SK-N-SH (cell line): ENCODE data around the gene IARS2. TPM values are rescaled to one million over a fixed set of nuclear protein-coding genes. Genes with fewer than 3 reads are reported as not detected.

Experiments used
- CTCF ChIA-PET: fragments of 300-600, 350-600 bp; formaldehyde crosslinking; extraction: SDS; loops from one replicate; lab custom pipeline; 2021; lab: Yijun Ruan, JAX
- POLR2A ChIA-PET: fragments of 350-600 bp; sonication (Branson Sonifier 250); formaldehyde crosslinking; extraction: SDS; loops from one replicate; lab custom pipeline; 2020; ENCODE audit warnings: antibody characterized with exemption, inconsistent platforms; lab: Yijun Ruan, JAX
- DNase-seq: peaks from one replicate; pipeline ENCODE4 v3.0.0; 2012
- H2AFZ ChIP-seq: fragments of 200-600 bp; sonication (generic); 2 replicates; pipeline ENCODE4 v1.8.1; 2016; ENCODE audit warnings: antibody characterized with exemption, mild to moderate bottlenecking, low read depth
- H3F3A ChIP-seq: fragments of 200-600 bp; sonication (generic); replicated peaks from 2 replicates; pipeline ENCODE3; 2016; ENCODE audit warnings: antibody characterized with exemption, mild to moderate bottlenecking; ENCODE audit not compliant: insufficient read depth
- H3K27ac ChIP-seq, 2 experiments: fragments of 200-500 bp in 1 of 2; fragments of 200-600 bp in 1 of 2; sonication (Bioruptor generic) in 1 of 2; sonication (generic), shearing (Covaris generic) in 1 of 2; 2 replicates each; pipeline versions ENCODE4 v1.5.1 to v1.6.1; 2014 to 2016; ENCODE audit warnings: low read depth in 2 of 2, inconsistent platforms in 1 of 2, low read length in 1 of 2, mild to moderate bottlenecking in 1 of 2, mixed read lengths in 1 of 2
- H3K27me3 ChIP-seq: fragments of 200-600 bp; sonication (generic), shearing (Covaris generic); 2 replicates; pipeline ENCODE4 v1.6.1; 2016; ENCODE audit warnings: mixed run types; ENCODE audit not compliant: insufficient read depth
- H3K36me3 ChIP-seq, 2 experiments: fragments of 200-500 bp in 1 of 2; fragments of 200-600 bp in 1 of 2; sonication (Bioruptor generic) in 1 of 2; sonication (generic) in 1 of 2; replicated peaks in 1 of 2; 2 replicates each; pipeline versions ENCODE3 to v1.5.1; 2014 to 2016; ENCODE audit warnings: low read length in 1 of 2, mild to moderate bottlenecking in 1 of 2; ENCODE audit not compliant: insufficient read depth in 2 of 2, control insufficient read depth in 1 of 2
- H3K4me1 ChIP-seq, 2 experiments: fragments of 200-500 bp in 1 of 2; fragments of 200-600 bp in 1 of 2; sonication (Bioruptor generic) in 1 of 2; sonication (generic), shearing (Covaris generic) in 1 of 2; 2 replicates each; pipeline versions ENCODE4 v1.5.1 to v1.6.1; 2014 to 2016; ENCODE audit warnings: low read depth in 1 of 2, low read length in 1 of 2, mixed run types in 1 of 2; ENCODE audit not compliant: insufficient read depth in 2 of 2, control insufficient read depth in 1 of 2
- H3K4me2 ChIP-seq: fragments of 200-600 bp; sonication (generic), shearing (Covaris generic); 2 replicates; pipeline ENCODE4 v1.6.1; 2017; ENCODE audit warnings: mixed run types
- H3K4me3 ChIP-seq, 2 experiments: fragments of 200-500 bp in 1 of 2; fragments of 200-600 bp in 1 of 2; sonication (Bioruptor generic) in 1 of 2; sonication (generic), shearing (Covaris generic) in 1 of 2; 2 replicates each; pipeline versions ENCODE4 v1.5.1 to v1.8.1; 2014 to 2016; ENCODE audit warnings: low read depth in 2 of 2, inconsistent platforms in 1 of 2, low read length in 1 of 2, mild to moderate bottlenecking in 1 of 2, mixed read lengths in 1 of 2, moderate library complexity in 1 of 2
- H3K79me2 ChIP-seq: fragments of 200-600 bp; sonication (generic); 2 replicates; pipeline ENCODE4 v1.8.1; 2017; ENCODE audit warnings: mild to moderate bottlenecking; ENCODE audit not compliant: insufficient read depth
- H3K9ac ChIP-seq: fragments of 200-600 bp; sonication (generic); 2 replicates; pipeline ENCODE4 v1.6.1; 2017; ENCODE audit warnings: mixed run types
- H3K9me2 ChIP-seq: fragments of 200-600 bp; sonication (generic); 2 replicates; pipeline ENCODE4 v1.6.1; 2017; ENCODE audit warnings: mixed run types
- H3K9me3 ChIP-seq: fragments of 200-600 bp; sonication (generic); 2 replicates; pipeline ENCODE4 v1.6.1; 2017; ENCODE audit warnings: mixed run types, mild to moderate bottlenecking, moderate library complexity
- H4K20me1 ChIP-seq: fragments of 200-600 bp; sonication (generic); 2 replicates; pipeline ENCODE4 v1.6.1; 2017; ENCODE audit warnings: mild to moderate bottlenecking, mixed run types; ENCODE audit not compliant: insufficient read depth
- CHD2 ChIP-seq: fragments of 150-350 bp; IDR thresholded peaks from 2 replicates; pipeline ENCODE4 v1.6.1; 2018; ENCODE audit warnings: low read length; ENCODE audit not compliant: partially characterized antibody
- CTCF ChIP-seq: fragments of 200-600 bp; sonication (generic); IDR thresholded peaks from 2 replicates; pipeline ENCODE4 v1.6.1; 2017; ENCODE audit warnings: antibody characterized with exemption, mild to moderate bottlenecking, moderate library complexity
- EP300 ChIP-seq, 2 experiments: IDR thresholded peaks; 2 replicates each; pipeline versions ENCODE4 v1.4.0 to v1.6.1; 2012; ENCODE audit warnings: borderline replicate concordance in 1 of 2, low read depth in 1 of 2, low read length in 1 of 2
- EZH2phosphoT487 ChIP-seq: fragments of 200-600 bp; sonication (generic); IDR thresholded peaks from 2 replicates; pipeline ENCODE4 v1.6.1; 2017; ENCODE audit warnings: low read depth, mixed run types, mild to moderate bottlenecking, antibody characterized with exemption, moderate library complexity, borderline replicate concordance
- FOXJ3 ChIP-seq: sonication (generic); formaldehyde crosslinking; IDR thresholded peaks from 2 replicates; pipeline ENCODE4 v1.5.1; 2020; ENCODE audit warnings: mild to moderate bottlenecking, missing genetic modification reagents
- IRF3 ChIP-seq: fragments of 150-350 bp; IDR thresholded peaks from 2 replicates; pipeline ENCODE4 v1.6.1; 2016; ENCODE audit warnings: mild to moderate bottlenecking, low read depth, low read length
- JUND ChIP-seq: IDR thresholded peaks from 2 replicates; pipeline ENCODE4 v1.4.0; 2012
- MAX ChIP-seq: IDR thresholded peaks from 2 replicates; pipeline ENCODE4 v1.4.0; 2012; ENCODE audit warnings: low read depth
- MEF2A ChIP-seq: IDR thresholded peaks from 2 replicates; pipeline ENCODE4 v1.4.0; 2012; ENCODE audit warnings: low read depth, borderline replicate concordance
- NRF1 ChIP-seq: IDR thresholded peaks from 2 replicates; pipeline ENCODE4 v1.6.1; 2012; ENCODE audit warnings: low read depth, mild to moderate bottlenecking, low read length
- RAD21 ChIP-seq: IDR thresholded peaks from 2 replicates; pipeline ENCODE4 v1.6.1; 2012; ENCODE audit warnings: mild to moderate bottlenecking, low read length
- RCOR1 ChIP-seq: fragments of 150-350 bp; IDR thresholded peaks from 2 replicates; pipeline ENCODE4 v1.6.1; 2017; ENCODE audit warnings: antibody characterized with exemption, low read length
- REST ChIP-seq: IDR thresholded peaks from 2 replicates; pipeline ENCODE4 v1.6.1; 2012; ENCODE audit warnings: mild to moderate bottlenecking, low read depth, low read length, moderate library complexity
- RFX5 ChIP-seq: IDR thresholded peaks from 2 replicates; pipeline ENCODE4 v1.6.1; 2012; ENCODE audit warnings: mild to moderate bottlenecking, improper control_type of control experiment, low read length
- SIN3A ChIP-seq: IDR thresholded peaks from 2 replicates; pipeline ENCODE4 v1.6.1; 2012; ENCODE audit warnings: low read depth, mild to moderate bottlenecking, low read length, moderate library complexity, borderline replicate concordance
- SMC3 ChIP-seq: IDR thresholded peaks from 2 replicates; pipeline ENCODE4 v1.6.1; 2012; ENCODE audit warnings: low read depth, low read length, improper control_type of control experiment
- TAF1 ChIP-seq: IDR thresholded peaks from 2 replicates; pipeline ENCODE4 v1.6.1; 2012; ENCODE audit warnings: low read depth, mild to moderate bottlenecking, low read length, moderate library complexity, borderline replicate concordance
- TCF12 ChIP-seq: IDR thresholded peaks from 2 replicates; pipeline ENCODE4 v1.4.0; 2012
- TEAD4 ChIP-seq: IDR thresholded peaks from 2 replicates; pipeline ENCODE4 v1.4.0; 2012; ENCODE audit warnings: mild to moderate bottlenecking, borderline replicate concordance; ENCODE audit not compliant: insufficient read depth
- USF1 ChIP-seq: IDR thresholded peaks from 2 replicates; pipeline ENCODE4 v1.4.0; 2012; ENCODE audit warnings: low read depth, borderline replicate concordance
- WGBS: methylation state at CpG from one replicate; pipeline ENCODE4 v1.1.6; 2017; ENCODE audit warnings: low lambda C conversion rate; 5-methylcytosine and 5-hydroxymethylcytosine counted together
- polyA plus RNA-seq, 3 experiments: library from polyadenylated mRNA; depleted of rRNA; stranded (reverse); fragments of >200 nt; gene quantifications; 2 replicates each; pipeline ENCODE4 v1.2.3, GENCODE V29; 2012

The IARS2 gene
- polyA plus RNA-seq, 1 of the 3 experiments (the other 2 are of a cell fraction) = 25.7 TPM

- no peak overlapping the region for H3K4me2 ChIP-seq
- no peak overlapping the region for H3K4me3 ChIP-seq
- no peak overlapping the region for H3K27ac ChIP-seq
- H3K9me3 ChIP-seq = no peaks in the 10 kb centered on the region
- POLR2A ChIA-PET = no interaction called here
- no CpG with 5 or more reads among the region's 1 CpG for WGBS
- H3K79me2 ChIP-seq = peaks cover 9% of the 10 kb centered on the region; the same call in 1 of the 2 replicates
- TF ChIP-seq MAX = no peak
- no peak for TF ChIP-seq RAD21
- no peak for TF ChIP-seq TAF1
- no peak for TF ChIP-seq RCOR1
- TF ChIP-seq CTCF = no peak
- TF ChIP-seq TCF12 = no peak
- TF ChIP-seq MEF2A = no peak
- TF ChIP-seq RFX5 = no peak
- no peak for TF ChIP-seq SIN3A
- TF ChIP-seq EP300 (IDR thresholded peaks at IDR 0.05; ENCODE audit: borderline replicate concordance in 1 of 2, low read depth in 1 of 2, low read length in 1 of 2) = no peak
- no peak for TF ChIP-seq NRF1
- TF ChIP-seq TEAD4 = no peak
- TF ChIP-seq EZH2phosphoT487 = no peak
- TF ChIP-seq JUND = no peak
- TF ChIP-seq IRF3 = no peak
- TF ChIP-seq SMC3 = no peak
- TF ChIP-seq FOXJ3 (CRISPR knock-in tag) = no peak
- TF ChIP-seq CHD2 = no peak
- TF ChIP-seq USF1 = no peak
- no peak for TF ChIP-seq REST
- H3F3A ChIP-seq = peaks cover 6% of the 10 kb centered on the region
- H3K36me3 ChIP-seq = peaks cover 40 to 64% of the 10 kb centered on the region in 2 experiments
- CTCF ChIA-PET = interaction anchor here (1.2 to 2.2 kb wide), 3 partner anchors 11 to 53 kb away, joined by 3 to 6 read pairs (median 4); no protein-coding TSS in a partner anchor
- no peaks in the 10 kb centered on the region for H3K4me1 ChIP-seq
- H2AFZ ChIP-seq = no peak overlapping the region
- DNase-seq = no peak
- no peak overlapping the region for H3K9ac ChIP-seq
- H4K20me1 ChIP-seq = no peaks in the 10 kb centered on the region
- H3K27me3 ChIP-seq = no peaks in the 10 kb centered on the region
- H3K9me2 ChIP-seq = no peaks in the 10 kb centered on the region
These were observed 82.6 kb downstream of the IARS2 start for GRCh38 chr1:220176540-220176939.
